Right hindlimb (tissue), 1 donor: ENCODE data around the gene RAB31.
A peak's percentile ranks its signal among the peaks of the same experiment; 100 is the strongest.

Experiments used
- DNase-seq: peaks from one replicate; pipeline ENCODE4 v3.0.0-alpha.2; 2018

Gene RAB31

DNA sequence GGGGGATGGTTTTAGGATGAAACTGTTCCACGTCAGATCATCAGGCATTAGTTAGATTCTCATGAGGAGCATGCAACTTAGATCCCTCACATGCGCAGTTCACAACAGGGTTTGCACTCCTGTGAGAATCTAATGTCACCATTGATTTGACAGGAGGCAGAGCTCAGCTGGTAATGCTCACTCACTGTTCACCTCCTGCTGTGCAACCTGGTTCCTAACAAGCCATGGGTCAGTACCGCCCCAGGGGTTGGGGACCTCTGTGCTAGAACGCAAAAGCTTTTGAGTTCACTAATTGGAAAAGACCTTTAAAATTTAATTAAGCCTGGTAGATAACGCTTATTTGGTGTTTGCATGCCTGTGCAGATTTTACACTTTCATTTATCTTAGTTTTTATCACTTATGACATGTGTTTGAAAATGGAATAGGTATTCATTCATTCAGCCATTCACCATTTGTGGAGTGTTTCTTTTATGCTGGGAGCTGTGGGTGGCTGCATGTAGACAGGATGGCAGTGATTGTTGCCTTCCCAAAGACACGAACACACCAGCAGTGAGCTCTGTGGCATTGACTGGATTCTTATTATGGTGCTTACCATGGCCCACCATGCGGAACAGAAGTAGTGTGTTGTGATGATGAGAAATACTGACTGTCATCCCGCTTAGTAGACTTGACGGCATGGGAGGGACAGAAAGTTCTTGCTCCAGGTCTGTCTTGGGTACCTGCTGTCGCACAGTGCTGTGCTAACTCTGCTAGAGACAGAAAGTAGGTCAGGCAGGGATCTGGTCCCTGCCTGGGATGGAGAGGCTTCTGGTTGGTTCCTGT, 6.4 kb downstream of the RAB31 start:
- DNase-seq = no peak

DNA sequence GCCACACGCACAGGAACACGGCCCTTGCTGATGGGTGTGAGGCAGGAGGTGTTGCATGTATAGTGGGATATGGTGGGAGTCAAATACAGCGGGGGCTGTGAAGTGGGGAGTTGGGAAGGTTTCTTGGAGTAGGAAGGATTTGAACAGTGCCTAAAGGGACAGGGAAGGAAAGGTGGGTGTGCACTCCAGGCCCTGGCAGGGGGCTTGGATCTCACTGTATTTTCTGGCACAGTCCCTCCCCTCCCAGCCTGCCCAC, 6.9 kb downstream of the RAB31 start:
- no peak for DNase-seq

DNA sequence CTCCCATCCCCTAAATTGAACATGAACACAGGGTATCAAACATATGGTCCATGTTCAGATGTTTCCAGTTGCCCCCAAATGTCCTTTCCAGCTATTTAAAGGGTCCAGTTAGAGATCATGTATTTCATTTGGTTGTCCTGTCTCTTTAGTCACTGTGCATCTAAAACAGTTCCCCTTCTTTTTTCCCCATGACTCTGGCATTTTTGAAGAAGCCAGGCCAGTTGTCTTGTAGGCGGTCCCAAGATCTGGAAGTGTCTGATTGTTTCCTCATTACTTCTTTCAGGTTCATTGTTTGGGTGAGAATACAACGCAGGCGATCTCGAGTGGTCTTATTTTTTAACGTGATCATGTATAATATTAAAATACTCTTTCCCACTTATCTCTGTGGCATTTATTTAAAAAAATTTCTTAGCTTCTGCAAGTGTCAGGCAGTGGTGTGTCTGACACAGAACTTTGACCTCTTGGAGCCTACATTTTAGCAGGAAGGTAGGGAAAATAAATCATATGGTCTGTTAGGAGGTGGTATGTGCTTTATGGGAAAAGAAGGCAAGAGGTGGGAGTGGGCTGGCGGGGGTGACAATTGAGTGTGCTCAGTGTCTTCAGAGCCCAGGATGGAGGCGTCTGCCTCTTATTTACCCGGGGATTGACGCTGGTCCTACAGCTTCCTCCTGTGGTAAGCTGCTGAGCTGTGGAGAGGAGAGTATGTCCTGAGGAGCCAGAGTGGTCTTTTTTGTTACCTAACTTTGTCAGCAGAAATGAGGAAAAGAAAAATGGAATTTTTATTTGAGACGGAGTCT, 8.1 kb downstream of the RAB31 start:
- DNase-seq = no peak

DNA sequence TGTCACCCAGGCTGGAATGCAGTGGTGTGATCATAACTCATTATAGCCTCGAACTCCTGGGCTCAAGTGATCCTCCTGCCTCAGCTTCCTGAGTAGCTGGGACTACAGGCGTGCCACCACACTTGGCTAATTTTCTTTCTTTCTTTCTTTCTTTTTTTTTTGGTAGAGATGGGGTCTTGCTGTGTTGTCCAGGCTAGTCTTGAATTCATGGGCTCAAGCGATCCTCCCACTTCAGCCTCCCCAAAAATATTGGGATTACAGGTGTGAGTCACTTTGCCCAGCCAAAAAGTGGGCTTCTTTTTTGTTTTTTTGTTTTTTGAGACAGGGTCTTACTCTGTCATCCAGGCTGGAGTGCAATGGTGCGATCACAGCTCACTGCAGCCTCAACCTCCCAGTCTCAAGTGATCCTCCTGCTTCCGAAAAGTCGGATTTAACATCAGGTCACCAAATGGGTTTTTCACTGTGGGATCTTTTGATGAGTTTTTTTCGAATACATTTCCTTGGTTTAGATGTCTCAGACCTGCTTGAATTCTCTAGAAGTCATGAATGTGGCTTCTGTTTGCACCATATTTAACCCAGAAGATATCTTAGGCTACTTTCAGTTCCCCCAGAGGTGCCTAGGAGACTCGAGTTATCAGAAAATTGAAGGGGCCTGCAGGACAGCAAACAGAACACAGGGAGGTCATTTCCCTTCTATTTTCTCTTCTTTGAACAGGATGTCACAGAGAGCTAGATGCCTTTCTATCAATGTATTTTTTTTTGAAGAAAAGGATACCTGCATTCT, 8.9 kb downstream of the RAB31 start:
- no peak for DNase-seq

DNA sequence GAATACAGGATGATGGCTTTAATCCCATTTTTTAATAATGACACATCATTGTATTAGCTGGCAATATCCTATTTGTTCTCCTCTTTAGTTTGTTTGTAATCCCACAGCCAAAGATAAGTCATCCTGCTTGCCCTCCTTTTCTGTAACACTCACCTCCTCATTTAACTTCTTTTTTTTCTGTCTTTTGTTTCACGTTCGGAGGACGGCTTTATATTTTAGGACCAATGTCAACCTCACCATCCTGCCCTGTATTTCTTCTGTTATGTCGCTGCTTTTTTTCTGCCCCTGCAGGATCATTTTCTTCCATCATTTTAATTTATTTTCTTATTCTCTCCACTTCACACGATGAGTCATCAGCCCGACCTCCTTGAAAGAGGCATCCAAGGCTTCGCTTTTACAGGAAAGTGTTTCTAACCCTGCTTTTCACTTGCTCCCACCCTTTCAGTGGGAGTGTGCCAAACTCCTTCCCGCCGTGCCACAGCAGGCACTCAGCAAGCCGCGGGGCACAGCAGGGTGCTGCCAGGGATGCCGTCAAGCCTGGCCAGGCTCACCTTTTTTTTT, 11.4 kb downstream of the RAB31 start:
- no peak for DNase-seq

DNA sequence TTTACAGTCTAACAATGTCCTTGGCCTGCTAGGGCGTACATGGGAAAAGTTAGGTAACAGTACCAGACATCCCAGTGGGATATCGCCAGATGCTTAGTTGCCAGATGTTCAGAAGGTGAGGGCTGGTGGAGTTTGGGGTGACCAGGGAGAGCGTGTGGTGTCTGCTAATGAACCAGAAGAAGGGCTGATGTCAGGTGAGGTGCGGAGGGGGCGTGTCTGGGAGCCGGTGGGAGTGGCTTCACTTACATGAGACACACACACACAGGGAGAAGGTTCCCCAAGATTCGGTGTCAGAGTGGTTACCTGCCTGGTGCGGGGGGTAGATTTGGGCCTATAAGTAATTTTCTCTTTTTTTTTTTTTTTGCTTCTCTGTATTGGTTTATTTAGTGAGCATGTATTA, 12.2 kb downstream of the RAB31 start:
- DNase-seq = no peak

DNA sequence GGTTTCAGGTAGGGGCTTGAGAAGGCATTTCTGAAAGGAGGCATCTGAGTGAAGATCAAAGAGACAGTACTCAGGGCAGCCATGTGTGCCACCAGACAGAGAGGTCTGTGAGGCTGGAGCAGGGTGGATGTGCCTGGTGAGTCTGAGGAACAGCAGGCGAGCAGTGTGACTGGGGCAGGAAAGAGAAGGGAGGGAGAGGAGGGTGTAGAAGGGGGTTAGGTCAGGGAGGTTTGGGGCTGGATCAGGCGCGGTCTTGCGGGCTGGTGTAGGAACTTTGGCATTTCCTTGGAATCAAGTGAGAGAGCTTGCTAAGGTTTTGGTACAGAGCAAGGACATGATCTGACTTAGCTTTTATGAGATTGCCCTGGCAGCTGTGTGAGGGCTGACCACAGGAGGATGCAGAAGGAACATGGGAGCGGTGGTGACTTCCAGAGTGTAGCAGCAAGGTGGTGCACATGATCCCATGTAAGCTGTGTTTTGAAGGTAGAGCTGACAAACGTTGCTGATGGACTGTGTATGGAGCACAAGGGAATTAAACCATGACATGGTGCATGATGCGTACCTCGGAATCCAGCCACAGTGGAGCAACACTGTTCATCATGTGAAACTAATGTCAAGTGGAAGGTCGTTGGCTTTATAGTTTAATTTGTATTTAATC, 13.9 kb downstream of the RAB31 start:
- no peak for DNase-seq

DNA sequence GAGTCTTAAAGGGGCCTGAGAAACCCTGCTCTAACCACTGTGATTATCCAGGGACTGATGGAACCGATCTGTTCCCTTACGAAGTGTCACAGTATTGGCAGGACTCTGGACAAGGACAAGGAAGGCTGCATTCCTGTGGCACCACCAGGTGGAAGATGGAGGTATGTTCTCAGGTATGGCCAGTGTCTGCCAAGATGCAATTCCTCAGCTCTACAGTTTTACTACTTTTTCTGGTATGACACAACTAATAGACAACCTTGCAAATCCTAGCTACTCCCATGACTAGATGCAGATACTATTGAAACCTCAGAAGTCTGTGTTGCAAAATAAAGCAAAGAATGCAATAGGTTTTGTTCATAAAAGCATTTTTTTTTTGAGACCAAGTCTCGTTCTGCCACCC, 14.6 kb downstream of the RAB31 start:
- no peak for DNase-seq

DNA sequence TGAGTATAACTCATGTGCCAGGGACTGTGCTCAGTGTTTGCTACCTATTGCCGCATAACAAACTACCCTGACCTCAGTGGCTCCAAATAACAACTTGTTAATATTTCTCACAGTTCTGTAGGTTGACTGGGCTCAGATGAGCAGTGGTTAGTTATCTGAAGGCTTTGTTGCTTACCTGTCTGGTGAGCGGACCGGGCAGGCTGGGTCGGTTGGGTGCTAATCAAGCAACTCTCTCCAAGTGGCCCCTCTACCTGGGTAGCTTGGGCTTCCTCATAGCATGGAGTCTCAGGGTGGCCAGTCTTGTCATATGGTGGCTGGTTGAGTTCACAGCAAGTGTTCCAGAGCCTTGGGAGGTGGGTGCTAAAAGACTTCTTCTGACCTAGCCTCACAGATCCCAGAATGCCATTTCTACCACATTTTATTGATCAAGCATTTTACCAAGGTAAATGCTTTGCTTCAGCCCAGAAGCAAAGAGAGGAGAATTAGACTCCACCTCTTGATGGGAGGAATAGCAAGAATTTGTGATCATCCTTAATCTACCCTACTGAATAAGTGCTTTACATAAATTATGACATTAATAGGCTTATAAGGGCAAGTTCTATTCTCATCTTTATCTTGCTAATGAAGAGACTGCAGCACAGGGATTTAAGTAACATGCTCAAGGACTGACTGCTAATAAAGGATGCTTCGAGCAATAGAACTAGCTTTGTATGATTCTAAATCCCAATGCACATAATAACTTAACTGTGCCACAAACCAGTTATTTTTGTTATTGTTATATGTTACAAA, 16.9 kb downstream of the RAB31 start:
- DNase-seq = no peak

DNA sequence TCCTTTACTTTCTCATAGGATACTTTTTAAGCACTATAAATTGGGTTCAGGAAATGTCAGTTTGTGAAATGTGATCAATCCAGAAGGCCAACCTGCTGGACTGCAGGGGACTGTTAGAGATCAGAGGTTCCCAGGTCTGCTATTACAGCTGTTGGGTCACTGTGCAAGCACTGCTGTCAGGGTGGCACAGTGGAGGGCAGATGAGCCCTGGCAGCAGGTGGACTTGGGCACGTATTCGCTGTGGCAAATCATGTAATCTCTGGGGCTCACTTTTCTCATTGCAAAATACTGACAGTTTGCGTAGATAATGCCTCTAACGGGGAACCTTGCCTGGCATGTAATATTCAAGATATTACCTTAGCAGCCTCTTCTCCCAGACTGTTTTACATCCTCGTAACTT, 18.1 kb downstream of the RAB31 start:
- no peak for DNase-seq

DNA sequence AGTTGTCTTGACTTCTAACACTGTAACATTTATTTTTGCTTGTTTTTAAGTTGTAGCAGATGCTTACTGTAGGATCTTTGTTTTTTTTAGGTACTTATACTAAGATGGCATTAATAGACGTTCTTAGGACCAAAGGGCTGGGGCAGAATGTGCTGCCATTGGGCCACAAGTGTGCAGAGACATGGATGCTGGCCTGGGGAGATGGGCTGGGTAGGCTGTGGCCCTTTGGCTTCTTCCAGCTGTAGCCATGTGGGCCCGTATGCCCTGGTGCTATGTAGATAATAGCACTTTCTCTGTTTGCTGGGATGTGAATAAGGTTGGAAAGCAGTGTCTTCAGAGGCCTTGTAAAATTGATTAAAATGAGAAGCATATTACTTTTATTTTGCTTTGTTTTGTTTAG, 18.8 kb downstream of the RAB31 start:
- DNase-seq = no peak

DNA sequence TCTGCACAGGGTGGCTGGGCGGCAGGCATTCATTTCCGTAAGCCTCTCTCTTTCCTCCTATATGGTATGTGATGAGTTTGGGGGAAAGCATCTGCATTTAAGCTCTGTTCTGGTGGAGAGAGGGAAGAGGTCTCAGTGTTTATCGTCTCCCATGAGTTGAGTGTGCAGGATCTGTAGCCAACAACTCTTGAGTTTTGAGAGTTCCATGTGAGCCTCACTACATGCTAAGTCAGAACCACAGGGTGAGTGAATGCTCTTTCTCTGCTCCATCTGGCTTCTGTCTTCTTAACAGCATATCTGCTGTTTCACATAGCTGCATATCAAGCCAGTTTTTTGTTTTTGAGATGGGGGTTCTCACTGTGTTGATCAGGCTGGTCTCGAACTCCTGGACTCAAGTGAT, 22.7 kb downstream of the RAB31 start:
- no peak for DNase-seq

DNA sequence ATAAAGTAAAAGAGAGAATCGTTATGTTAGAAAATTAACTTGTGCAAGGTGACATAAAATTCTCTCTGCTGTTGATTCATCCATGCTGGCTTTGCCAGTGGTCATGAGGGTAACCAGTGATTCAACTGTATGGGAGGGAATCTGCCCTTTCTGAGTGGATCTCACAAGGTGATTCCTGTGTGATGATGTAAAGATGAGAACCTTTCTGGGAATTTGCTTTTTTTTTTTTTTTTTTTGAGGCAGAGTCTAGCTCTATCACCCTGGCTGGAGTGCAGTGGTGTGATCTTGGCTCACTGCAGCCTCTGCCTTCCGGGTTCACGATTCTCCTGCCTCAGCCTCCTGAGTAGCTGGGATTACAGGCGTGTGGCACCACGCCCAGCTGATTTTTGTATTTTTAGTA, 23.3 kb downstream of the RAB31 start:
- no peak for DNase-seq

DNA sequence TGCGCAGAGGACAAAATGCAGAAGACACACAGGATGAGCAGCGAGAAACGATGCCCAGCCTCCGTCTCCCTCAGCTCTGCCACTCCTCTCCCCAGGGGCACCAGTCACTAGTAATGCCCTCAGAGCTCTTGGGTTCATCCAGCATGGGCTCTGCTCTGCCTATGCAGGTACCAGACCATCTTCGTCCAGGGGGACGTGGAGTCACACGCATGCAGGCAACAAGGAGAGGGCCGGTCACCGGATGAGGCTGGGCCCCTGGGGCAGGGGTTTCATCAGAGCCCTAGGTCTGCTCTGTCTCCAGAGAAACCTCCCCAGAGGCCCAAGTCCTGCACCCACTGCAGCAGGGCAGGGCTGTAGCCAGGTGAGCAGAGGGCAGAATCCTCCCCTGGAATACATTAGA, 23.9 kb downstream of the RAB31 start:
- DNase-seq = no peak

DNA sequence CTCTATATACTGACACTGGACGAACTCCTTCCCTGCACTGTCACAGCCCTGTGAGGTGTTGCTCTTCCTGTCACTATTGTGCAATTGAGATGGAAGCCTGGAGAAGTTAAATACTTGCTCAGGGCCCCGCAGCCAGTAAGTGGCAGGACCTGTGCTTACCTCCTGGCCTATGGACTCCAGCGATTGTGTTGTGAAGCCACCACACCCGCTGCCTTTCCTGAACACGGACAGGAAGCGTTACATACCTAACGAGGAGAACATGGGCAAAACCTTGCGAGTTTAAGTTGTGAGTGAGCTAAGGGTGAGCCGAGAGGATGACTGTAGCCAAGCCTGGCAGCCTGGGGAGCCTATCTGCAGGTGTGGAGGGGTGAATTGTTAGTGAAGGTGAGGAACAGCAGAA, 26.1 kb downstream of the RAB31 start:
- no peak for DNase-seq

DNA sequence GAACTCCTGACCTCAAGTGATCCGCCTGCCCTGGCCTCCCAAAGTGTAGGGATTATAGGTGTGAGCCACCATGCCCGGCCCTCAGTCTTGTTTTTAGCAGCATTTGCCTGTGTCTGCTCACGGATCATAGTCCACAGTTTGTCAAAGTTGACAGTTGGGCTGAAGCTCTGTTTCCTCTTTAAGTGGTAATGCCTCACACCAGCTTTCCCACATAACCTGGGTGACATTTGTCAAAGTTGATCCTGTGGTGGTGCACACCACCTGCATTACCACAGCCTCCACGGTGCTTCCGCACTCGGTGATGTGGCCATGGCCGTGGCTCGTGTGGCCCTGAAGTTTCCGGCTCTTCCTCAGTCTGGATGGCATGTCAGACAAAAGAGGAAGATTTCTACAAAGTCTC, 27.1 kb downstream of the RAB31 start:
- DNase-seq = no peak

DNA sequence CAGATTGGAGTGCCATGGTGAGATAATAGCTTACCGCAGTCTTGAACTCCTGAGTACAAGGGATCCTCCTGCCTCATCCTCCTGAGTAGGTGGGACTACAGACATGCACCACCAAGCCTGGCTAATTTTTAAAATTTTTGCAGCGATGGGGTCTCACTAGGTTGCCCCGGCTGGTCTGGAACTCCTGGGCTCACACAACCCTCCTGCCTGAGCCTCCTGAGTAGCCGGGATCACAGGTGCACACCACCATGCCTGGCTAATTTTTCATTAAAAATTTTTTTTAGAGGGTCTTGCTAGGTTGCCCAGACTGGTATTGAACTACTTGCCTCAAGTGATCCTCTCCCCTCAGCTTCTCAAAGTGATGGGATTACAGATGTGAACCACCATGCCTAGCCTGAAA, 27.8 kb downstream of the RAB31 start:
- DNase-seq = no peak

DNA sequence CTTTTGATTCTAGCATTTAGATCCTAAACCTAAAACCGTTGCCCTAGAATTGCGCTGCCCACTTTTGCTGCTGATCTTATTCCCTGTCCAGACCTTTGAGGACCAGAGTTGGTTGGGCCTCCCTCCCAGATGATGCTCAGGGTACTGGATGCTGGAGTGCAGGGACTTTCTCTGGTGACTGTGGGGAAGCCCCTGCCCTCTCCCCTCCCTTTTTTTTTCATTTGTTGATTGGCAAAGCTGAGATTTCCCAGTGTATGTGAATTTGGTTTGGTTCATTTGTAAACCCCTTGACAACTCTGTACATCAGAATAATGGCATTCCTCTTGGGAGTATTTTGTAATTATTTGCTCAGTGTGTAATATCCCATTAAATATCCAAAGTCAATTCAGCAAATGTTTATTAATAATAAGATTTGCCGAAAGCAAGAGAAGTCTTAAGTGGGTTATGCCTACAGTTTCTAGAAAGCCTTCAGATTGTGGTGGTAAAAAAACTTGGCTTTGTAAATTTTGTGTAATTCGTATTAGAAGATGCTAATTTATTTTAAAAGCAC, 28.3 kb downstream of the RAB31 start:
- no peak for DNase-seq

DNA sequence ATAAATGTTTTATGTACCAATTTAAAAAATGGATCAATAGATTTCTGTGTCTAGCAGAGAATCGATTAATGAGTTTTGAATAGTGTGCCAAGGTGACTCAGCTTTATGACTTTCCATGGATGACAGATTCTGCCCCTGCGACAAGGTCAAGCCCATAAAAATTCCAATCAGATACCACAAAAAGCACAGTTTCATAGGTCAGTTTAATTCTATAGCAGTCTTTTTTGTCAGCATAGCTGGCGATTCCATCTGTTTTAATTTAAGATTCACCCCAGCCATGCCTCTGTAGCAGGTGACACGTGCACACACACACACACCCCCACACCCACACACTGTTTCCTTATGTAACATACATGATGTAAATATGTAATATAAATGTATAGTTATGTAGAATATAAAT, 28.9 kb downstream of the RAB31 start:
- no peak for DNase-seq

DNA sequence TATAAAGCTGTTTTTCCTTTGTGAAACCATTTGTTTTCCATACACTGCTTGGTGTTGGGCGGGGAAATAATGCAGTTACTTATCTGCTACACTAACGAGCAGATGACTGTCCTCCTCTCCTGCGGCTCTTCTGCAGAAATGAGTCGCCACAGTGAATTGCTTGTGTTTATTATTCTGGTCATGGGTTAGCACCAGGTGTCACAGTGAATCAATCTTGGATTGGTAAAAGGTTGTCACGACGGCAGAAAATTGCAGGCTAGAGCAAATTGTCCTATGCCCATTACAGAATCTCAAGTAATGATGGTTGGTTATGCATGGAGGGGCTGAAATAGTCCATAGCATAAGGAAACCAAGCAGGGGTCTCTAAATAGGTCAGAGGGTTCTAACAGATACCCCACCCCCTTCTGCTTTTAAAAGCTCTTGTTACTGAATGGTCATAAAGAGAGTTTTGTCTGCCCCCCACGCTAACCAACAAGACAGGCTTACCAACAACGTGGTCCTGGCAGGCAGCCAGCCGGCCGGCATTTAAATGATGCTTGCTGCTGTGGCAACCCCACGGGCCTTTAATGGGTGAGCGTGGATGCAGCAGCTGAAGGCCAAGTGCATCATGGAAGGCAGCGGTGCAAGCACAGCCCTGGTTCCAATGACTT, 29.5 kb downstream of the RAB31 start:
- peak; percentile 43 for DNase-seq

DNA sequence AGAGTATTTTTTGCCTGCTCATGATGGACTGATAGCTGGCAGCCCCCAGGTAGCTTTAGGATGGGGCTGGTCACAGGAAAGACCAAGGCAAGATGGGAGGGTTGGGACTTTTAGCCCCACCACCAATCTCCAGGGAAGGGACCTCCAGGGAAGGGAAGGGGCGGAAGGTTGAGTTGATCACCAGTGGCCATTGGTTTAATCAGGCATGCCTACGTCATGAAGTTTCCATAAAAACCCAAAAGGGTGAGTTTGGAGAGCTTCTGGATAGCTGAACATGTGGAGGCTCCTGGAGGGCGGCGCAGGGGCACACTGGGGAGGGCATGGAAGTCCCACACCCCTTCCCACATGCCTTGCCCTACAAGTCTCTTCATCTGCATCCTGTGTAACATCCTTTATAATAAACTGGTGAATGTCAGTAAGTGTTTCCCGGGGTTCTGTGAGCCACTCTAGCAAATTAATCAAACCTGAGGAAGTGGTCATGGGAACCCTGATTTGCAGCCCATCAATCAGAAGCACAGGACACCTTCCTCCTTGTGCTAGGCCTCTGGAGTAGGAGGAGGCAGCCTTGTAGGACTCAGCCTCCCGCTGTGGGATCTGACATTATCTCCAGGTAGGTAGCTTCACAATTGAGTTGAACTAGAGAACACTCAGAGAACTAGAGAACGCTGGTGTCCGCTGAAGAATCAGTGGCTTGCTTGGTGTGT, 30.3 kb downstream of the RAB31 start:
- no peak for DNase-seq
